HG03575 (cell line): ENCODE data around the gene OVCA2.

Source experiments
- ATAC-seq: cut with Tn5 transposase; IDR thresholded peaks from one replicate; pipeline ENCODE4 v1.9.1; 2021; ENCODE audit not compliant: unreplicated experiment, insufficient number of reproducible peaks, low FRiP score; ENCODE audit errors: extremely low read depth

The OVCA2 gene

GRCh38 chr17:2075336-2076086, 33.7 kb downstream of the OVCA2 start:
- ATAC-seq, result no peak

DNA sequence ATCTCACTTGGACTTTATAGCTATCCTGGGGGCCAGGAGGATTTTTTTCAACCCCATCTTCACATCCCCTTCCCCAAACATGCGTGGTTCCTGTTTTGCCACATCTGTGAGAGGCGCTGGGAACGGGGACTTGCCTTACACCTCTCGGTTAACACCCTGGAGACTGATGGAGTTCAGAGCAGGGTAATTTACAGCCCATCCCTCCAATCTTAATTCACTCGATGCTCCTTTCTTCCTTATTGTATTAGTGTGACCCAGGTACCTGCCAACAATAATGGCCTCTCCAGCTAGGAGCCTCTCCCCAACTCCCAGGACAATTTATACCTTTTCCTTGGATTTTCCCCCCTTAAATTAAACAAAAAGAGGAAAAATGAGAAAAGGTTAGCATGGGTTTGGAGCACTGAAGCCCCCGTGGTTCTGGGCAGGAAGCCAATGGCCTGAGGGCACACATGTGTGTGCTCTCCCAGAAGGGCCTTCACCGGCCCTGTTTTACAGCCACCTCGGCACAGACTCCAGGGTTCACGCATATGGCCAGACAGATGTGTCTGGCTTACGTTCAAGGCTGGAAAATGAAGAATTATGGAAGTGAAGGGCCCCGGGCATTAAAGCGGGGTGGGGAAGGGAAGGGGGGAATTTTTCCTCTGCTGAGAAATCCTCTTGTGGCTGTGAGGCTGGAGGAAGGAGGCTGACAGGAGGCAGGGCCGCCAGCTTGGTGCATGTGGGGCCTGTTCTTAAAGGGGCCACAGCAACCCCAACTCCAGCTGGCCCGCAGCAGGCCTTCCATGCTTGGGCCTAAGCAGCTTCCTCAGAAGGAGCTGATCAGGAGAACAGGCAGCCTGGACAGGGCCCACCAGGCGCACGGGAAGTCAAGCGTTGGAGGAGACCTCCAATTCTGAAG, 34.5 kb downstream of the OVCA2 start:
- ATAC-seq, result no peak

- ATAC-seq, result no peak
Measured at GRCh38 chr17:2077040-2077439, 35.2 kb downstream of the OVCA2 start.

DNA sequence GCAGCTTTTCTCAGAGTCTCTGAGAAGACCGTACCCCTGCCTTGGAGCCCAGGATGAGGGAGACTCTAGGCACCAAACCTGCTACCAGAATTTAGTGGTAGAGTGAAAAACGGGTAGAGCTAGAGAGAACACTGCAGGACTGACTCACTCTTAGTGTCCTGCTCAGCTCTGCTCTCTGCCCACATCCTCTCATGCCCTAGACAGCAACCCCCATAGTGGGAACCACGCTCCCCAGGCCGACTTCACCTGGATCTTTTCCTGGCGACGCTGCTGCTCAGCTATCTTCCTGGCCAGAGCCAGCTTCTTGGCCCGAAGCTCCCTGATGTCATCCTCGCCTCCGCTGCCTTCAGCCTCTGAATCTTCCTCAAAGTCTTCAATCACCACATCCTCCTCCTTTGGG, 39.7 kb downstream of the OVCA2 start:
- ATAC-seq, result no peak

DNA sequence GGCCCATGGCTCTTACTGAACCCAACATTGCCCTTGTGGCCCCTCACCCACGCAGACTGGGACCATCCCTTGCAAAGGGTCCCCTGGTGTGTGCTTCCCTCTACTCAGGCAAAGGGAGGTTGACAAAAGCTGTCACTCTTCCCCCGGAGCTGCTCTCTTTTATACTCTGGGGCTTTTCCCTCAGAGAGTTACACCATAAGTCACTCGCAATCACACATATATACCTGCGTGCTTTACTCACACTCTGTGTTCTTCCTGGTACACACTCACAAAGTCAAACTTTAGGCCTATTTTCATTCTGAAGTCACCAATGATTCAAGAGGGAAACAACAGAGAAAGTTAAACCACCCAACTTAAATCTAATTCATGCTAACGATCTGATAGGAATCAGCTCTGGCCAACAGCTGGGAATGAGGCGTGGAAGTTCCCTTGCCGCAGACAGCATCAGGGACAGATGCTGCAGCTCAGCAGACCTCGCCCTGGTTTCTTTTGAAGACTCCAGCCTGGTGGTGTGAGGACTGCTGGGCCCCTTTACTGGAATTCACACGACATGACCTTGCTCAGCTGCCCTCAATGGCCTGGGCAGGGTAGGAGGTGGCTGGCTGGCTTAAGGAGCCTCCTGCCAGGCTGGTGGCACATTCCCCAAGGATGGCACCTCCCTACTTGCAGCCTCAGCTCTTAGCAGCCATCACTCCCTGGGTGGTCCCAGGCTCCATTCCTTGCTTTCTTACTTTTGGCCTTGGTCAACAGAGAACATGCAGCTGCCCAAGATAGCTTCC, 40.4 kb downstream of the OVCA2 start:
- ATAC-seq, result no peak

GRCh38 chr17:2083613-2084035, 41.8 kb downstream of the OVCA2 start:
- no peak for ATAC-seq

DNA sequence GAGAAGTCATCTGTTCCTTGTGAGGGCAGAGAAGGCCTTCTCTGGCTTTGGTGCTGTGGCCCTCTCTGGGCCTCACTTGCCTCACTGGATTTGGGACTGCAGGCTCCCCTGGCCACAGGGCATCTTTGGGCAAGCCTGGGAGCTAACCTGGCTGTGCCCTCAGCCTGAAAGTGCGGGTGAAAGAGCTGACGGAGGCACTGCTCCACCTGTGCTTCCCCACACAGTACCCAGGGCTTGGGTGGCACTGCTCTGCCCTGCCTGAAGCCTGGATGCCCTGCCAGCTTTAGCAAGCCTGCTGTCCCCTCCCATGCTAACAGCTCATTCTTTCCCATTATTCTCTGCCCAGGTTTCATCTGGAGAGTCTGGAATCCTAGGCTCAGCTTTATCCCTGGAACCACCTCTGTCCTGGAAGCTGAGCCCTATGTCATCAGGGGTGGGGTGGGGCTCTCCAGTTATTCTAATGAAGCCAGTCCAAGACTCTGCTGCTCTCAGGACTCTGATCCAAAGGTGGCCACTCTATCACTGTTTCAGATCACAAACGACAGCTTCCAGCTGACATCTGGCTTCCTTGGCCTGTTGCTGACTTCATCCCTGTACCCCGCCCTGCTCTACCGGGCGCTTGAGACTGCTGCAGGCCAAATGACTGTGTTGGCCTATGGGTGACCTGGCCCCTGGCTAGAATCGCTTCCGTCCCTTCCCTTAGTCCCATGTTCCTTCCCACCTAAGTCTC, 42.4 kb downstream of the OVCA2 start:
- ATAC-seq, result no peak

GRCh38 chr17:2084766-2085647, 43.2 kb downstream of the OVCA2 start:
- ATAC-seq, result no peak

DNA sequence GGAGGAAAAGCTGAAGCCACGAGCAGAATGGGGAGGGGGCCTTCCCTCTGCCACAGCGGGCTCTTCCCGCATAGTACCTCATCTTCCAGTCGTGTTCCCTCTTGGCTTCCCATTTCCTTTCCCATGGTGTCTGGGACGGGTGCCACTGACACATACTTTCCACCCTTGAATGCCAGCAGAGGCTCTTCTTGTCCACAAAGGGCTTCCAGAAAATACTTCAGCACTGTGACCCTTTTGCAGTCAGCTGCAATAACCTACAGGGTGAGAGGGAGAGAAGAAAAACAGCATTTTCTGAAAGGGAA, 43.8 kb downstream of the OVCA2 start:
- ATAC-seq, result no peak

GRCh38 chr17:2086306-2086705, 44.5 kb downstream of the OVCA2 start:
- ATAC-seq, result no peak

GRCh38 chr17:2087597-2088211, 45.9 kb downstream of the OVCA2 start:
- no peak for ATAC-seq

DNA sequence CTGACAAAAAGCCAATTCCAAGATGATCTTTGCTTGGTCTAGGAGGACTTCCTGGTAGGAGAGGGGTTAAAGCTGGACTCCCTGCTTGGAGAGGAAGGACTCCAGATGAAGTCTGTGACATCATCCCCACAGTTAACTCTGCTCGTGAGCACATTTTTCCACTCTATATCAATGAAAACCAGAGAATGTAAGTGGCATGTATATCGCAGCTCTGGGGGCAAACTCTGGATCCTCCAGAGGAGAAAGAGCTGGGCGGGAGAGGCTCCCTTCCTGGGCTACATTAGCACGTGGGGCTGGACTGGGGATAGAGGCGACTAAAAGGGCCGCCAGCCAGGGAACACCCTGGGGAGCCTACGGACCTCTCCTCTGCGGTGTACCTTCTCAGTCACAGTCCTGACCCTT, 47.2 kb downstream of the OVCA2 start:
- ATAC-seq, result no peak

DNA sequence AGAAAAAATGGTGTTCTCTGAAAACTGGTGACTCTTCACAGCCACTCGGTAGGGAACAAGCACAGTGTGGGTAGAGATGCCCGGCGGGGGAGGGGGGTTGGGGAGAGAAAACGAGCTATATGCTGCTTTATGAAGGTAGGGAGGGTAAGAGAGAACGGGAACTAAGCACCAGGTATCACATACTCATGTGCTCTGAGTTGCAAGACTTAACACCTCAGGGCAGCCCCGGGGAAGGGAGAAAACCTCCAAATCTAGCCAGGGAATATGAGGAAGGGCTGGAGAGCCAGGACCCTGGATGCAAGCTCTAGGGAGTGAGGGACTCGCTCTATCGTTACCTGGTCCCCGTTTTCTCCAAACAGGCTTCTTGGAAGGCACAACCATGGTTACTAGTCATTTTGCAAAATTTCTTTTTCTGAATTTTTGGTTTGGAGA, 48.4 kb downstream of the OVCA2 start:
- ATAC-seq, result no peak

DNA sequence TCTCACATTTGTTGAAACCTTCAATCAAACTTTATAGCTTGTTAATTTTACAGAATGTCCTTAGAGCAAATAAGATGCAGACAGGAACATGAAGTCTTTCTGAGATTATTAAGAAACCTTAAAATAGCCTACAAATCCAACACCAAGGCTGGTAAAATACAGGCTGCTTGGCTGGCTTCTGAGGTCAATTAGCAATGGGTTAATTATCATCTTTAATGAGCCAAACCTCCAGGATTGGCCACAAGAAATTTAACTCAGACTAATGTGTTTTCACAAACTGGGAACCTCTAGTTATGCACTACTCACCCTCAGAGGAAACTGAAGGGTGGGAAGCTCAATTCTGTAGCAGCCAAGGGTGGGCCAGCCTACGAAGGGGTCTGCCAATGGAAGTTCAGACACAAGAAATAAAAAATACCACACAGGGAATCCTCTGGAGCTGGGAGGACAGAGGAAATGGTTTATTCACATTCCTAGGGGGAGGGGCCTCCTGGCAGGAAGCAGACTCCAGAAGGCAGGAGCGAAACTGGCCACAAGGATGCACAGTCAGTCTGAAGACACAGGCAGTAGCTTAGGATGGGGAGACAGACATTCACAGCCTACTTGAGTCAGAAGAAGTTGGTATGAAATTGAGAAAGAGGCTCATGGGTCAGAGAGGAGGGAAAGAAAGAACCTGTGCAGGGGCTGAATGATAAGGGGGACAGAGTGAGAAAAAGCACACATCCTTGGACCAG, 49.1 kb downstream of the OVCA2 start:
- no peak for ATAC-seq

- no peak for ATAC-seq
Measured at GRCh38 chr17:2092253-2092652, 50.4 kb downstream of the OVCA2 start.
